Endothelial cell (in vitro differentiated cells): ENCODE data around the gene BCAP31. TPM values are rescaled to one million over a fixed set of nuclear protein-coding genes. Genes with fewer than 3 reads are reported as not detected.

Experiments
- DNase-seq: peaks from one replicate; pipeline ENCODE4 v3.0.0; 2021; ENCODE audit warnings: low spot score
- H3K27ac Mint-ChIP-seq: one replicate; pipeline ENCODE4 v1.8.0; 2021; ENCODE audit warnings: mixed read lengths, inconsistent platforms; ENCODE audit not compliant: unreplicated experiment
- H3K27me3 Mint-ChIP-seq: one replicate; pipeline ENCODE4 v1.8.0; 2021; ENCODE audit warnings: mild to moderate bottlenecking, moderate library complexity, mixed read lengths, inconsistent platforms; ENCODE audit not compliant: unreplicated experiment
- H3K36me3 Mint-ChIP-seq: one replicate; pipeline ENCODE4 v1.8.0; 2021; ENCODE audit warnings: mild to moderate bottlenecking, low read depth, mixed read lengths, inconsistent platforms; ENCODE audit not compliant: unreplicated experiment
- H3K4me1 Mint-ChIP-seq: one replicate; pipeline ENCODE4 v1.8.0; 2021; ENCODE audit warnings: mild to moderate bottlenecking, mixed read lengths, inconsistent platforms; ENCODE audit not compliant: unreplicated experiment
- H3K4me3 Mint-ChIP-seq: one replicate; pipeline ENCODE4 v1.8.0; 2021; ENCODE audit warnings: mild to moderate bottlenecking, mixed read lengths, inconsistent platforms; ENCODE audit not compliant: unreplicated experiment
- H3K9me3 Mint-ChIP-seq: one replicate; pipeline ENCODE4 v1.8.0; 2021; ENCODE audit warnings: mixed read lengths, inconsistent platforms; ENCODE audit not compliant: unreplicated experiment
- CTCF ChIP-seq: fragments of 200-600 bp; sonication (generic); IDR thresholded peaks from one replicate; pipeline ENCODE4 v1.5.0; 2021; ENCODE audit warnings: antibody characterized with exemption; ENCODE audit not compliant: unreplicated experiment
- total RNA-seq: library from RNA; stranded (reverse); fragmentation: NEBNext Ultra II Directional; extraction: Animal tissue kit (Norgen Biotek cat#: 25700); gene quantifications from one replicate; pipeline ENCODE4 v1.2.1, GENCODE V29; 2021; ENCODE audit not compliant: unreplicated experiment

BCAP31 gene
- total RNA-seq, 1 donor from 2014 or later, result 282 TPM

GRCh38 chrX:153735274-153735673 lies 11.1 kb upstream of the BCAP31 start:
- no peak for TF ChIP-seq CTCF
- Mint-ChIP-seq H3K4me1 (peaks cover 5% of the 10 kb centered on the region), H3K27ac (no peak overlapping the region), H3K9me3 (no peaks in the 10 kb centered on the region), H3K4me3 (no peak overlapping the region), H3K27me3 (peaks cover 4% of the 10 kb centered on the region), H3K36me3 (peaks cover 27% of the 10 kb centered on the region)
- DNase-seq, result no peak

- H3K27me3 Mint-ChIP-seq, result peaks cover 4% of the 10 kb centered on the region
- H3K4me3 Mint-ChIP-seq, result no peak overlapping the region
- DNase-seq, result no peak
- no peak overlapping the region for H3K27ac Mint-ChIP-seq
- no peak for TF ChIP-seq CTCF
- peaks cover 27% of the 10 kb centered on the region for H3K36me3 Mint-ChIP-seq
- H3K4me1 Mint-ChIP-seq, result peaks cover 5% of the 10 kb centered on the region
- no peaks in the 10 kb centered on the region for H3K9me3 Mint-ChIP-seq
Observed at GRCh38 chrX:153734871-153735270, 10.7 kb upstream of the BCAP31 start.

- Mint-ChIP-seq H3K9me3 (no peaks in the 10 kb centered on the region), H3K4me3 (no peak overlapping the region), H3K27me3 (peaks cover 4% of the 10 kb centered on the region), H3K27ac (no peak overlapping the region), H3K4me1 (peaks cover 5% of the 10 kb centered on the region), H3K36me3 (peaks cover 27% of the 10 kb centered on the region)
- no peak for TF ChIP-seq CTCF
- no peak for DNase-seq
Observed at GRCh38 chrX:153733651-153734240, 9.6 kb upstream of the BCAP31 start.

- Mint-ChIP-seq H3K4me1 (peaks cover 13% of the 10 kb centered on the region), H3K9me3 (no peaks in the 10 kb centered on the region), H3K27ac (no peak overlapping the region), H3K27me3 (peaks cover 4% of the 10 kb centered on the region), H3K4me3 (no peak overlapping the region), H3K36me3 (peaks cover 27% of the 10 kb centered on the region)
- DNase-seq, result no peak
- TF ChIP-seq CTCF, result no peak
Observed at GRCh38 chrX:153732401-153732800, 8.2 kb upstream of the BCAP31 start.

GRCh38 chrX:153731845-153732215 lies 7.6 kb upstream of the BCAP31 start:
- no peak overlapping the region for H3K4me3 Mint-ChIP-seq
- H3K9me3 Mint-ChIP-seq, result no peaks in the 10 kb centered on the region
- peaks cover 16% of the 10 kb centered on the region for H3K4me1 Mint-ChIP-seq
- H3K27ac Mint-ChIP-seq, result no peak overlapping the region
- no peak for TF ChIP-seq CTCF
- peaks cover 4% of the 10 kb centered on the region for H3K27me3 Mint-ChIP-seq
- DNase-seq, result no peak
- peaks cover 27% of the 10 kb centered on the region for H3K36me3 Mint-ChIP-seq
